PC-3 (cell line): ENCODE data around the gene TAS2R10. TPM values are rescaled to one million over a fixed set of nuclear protein-coding genes. Genes with fewer than 3 reads are reported as not detected.

ENCODE experiments used
- ATAC-seq: fragments of 200-7000 bp; cut with Tn5 transposase; 2 replicates; pipeline ENCODE4 v1.9.1; 2020; ENCODE audit warnings: mild to moderate bottlenecking, moderate library complexity
- BruUV-seq: library from RNA; stranded (reverse); fragments of 400-500 nt; replicated peaks from 2 replicates; lab custom pipeline; 2021; lab: Mats Ljungman, UMichigan
- CTCF ChIA-PET: fragments of 300-600 bp; sonication (Branson Sonifier 250); formaldehyde crosslinking; loops from one replicate; lab custom pipeline; 2022; ENCODE audit warnings: antibody characterized with exemption; lab: Charles Lee
- POLR2A ChIA-PET: fragments of 300-600 bp; sonication (Branson Sonifier 250); formaldehyde crosslinking; loops from one replicate; lab custom pipeline; 2022; ENCODE audit warnings: antibody characterized with exemption; ENCODE audit not compliant: unreplicated experiment; lab: Charles Lee
- DNase-seq: peaks from one replicate; pipeline ENCODE4 v3.0.0-alpha.2; 2015
- H2AFZ ChIP-seq: fragments of 300-600 bp; sonication (generic); 2 replicates; pipeline ENCODE4 v1.6.0; 2016; ENCODE audit warnings: antibody characterized with exemption, low read length
- H3F3A ChIP-seq: fragments of 300-600 bp; sonication (generic); one replicate; pipeline ENCODE4 v1.6.0; 2017; ENCODE audit warnings: antibody characterized with exemption, low read length, control low read depth, mild to moderate bottlenecking; ENCODE audit not compliant: unreplicated experiment
- H3K27ac ChIP-seq: fragments of 300-600 bp; sonication (generic); 2 replicates; pipeline ENCODE4 v1.5.1; 2016; ENCODE audit warnings: mild to moderate bottlenecking, low read length
- H3K27me3 ChIP-seq: fragments of 300-600 bp; sonication (generic); 2 replicates; pipeline ENCODE4 v1.6.1; 2016; ENCODE audit warnings: low read length, mixed read lengths
- H3K36me3 ChIP-seq: fragments of 300-600 bp; sonication (generic); 2 replicates; pipeline ENCODE4 v1.6.1; 2016; ENCODE audit warnings: low read depth, mixed run types, low read length, mixed read lengths
- H3K4me1 ChIP-seq: fragments of 300-600 bp; sonication (generic); 2 replicates; pipeline ENCODE4 v1.5.1; 2016; ENCODE audit warnings: low read length; ENCODE audit not compliant: insufficient read depth
- H3K4me2 ChIP-seq: fragments of 300-600 bp; sonication (generic); 2 replicates; pipeline ENCODE4 v1.6.0; 2016; ENCODE audit warnings: low read length
- H3K4me3 ChIP-seq: fragments of 300-600 bp; sonication (generic); 2 replicates; pipeline ENCODE4 v1.5.1; 2016; ENCODE audit warnings: mild to moderate bottlenecking, low read length, mixed read lengths
- H3K79me2 ChIP-seq: fragments of 300-600 bp; sonication (generic); 2 replicates; pipeline ENCODE4 v1.6.1; 2017; ENCODE audit warnings: low read length, mixed read lengths
- H3K9ac ChIP-seq: fragments of 300-600 bp; sonication (generic); 2 replicates; pipeline ENCODE4 v1.6.0; 2016; ENCODE audit warnings: mild to moderate bottlenecking, low read length
- H3K9me2 ChIP-seq: fragments of 300-600 bp; sonication (generic); replicated peaks from 2 replicates; pipeline ENCODE4 v1.6.1; 2016; ENCODE audit warnings: mixed run types, low read length, mixed read lengths
- H3K9me3 ChIP-seq: fragments of 300-600 bp; sonication (generic); 2 replicates; pipeline ENCODE4 v1.6.1; 2016; ENCODE audit warnings: low read length, mixed read lengths
- H4K20me1 ChIP-seq: fragments of 300-600 bp; sonication (generic); 2 replicates; pipeline ENCODE4 v1.6.1; 2016; ENCODE audit warnings: low read length, mixed read lengths
- CTCF ChIP-seq: fragments of 300-600 bp; sonication (generic); conservative IDR thresholded peaks from 2 replicates; pipeline ENCODE4 v1.5.1; 2017; ENCODE audit warnings: antibody characterized with exemption, low read depth, mild to moderate bottlenecking, low read length
- EZH2 ChIP-seq: fragments of 300-600 bp; sonication (generic); IDR thresholded peaks from one replicate; pipeline ENCODE4 v1.6.1; 2017; ENCODE audit warnings: antibody characterized with exemption, mild to moderate bottlenecking, low read length; ENCODE audit not compliant: unreplicated experiment
- EZH2phosphoT487 ChIP-seq: fragments of 300-600 bp; sonication (generic); IDR thresholded peaks from 2 replicates; pipeline ENCODE4 v1.6.1; 2018; ENCODE audit warnings: mild to moderate bottlenecking, antibody characterized with exemption, low read length, borderline replicate concordance
- intact Hi-C: fragments of 100-400 bp; cut with micrococcal nuclease; formaldehyde crosslinking; loops from 2 replicates; pipeline ENCODE4 v1.9.0; 2023
- total RNA-seq: library from RNA; depleted of rRNA; stranded (reverse); fragments of >200 nt; gene quantifications from 2 replicates; pipeline ENCODE4 v1.2.3, GENCODE V29; 2014

Gene TAS2R10
- total RNA-seq, 1 experiment from 2014 or later: 0.44 TPM

- intact Hi-C loops: no loop called here
- DNase-seq (no peak), ATAC-seq (no peak)
- H4K20me1 ChIP-seq: no peaks in the 10 kb centered on the region
- H3K79me2 ChIP-seq: no peaks in the 10 kb centered on the region
- H3K4me1 ChIP-seq: no peaks in the 10 kb centered on the region
- no peaks in the 10 kb centered on the region for H3K27me3 ChIP-seq
- no peak overlapping the region for H3K27ac ChIP-seq
- H3K9me3 ChIP-seq: no peaks in the 10 kb centered on the region
- TF ChIP-seq CTCF: no peak
- BruUV-seq: no TSS peak
- H3F3A ChIP-seq: no peaks in the 10 kb centered on the region
- no peaks in the 10 kb centered on the region for H3K36me3 ChIP-seq
- H2AFZ ChIP-seq: no peak overlapping the region
- H3K9me2 ChIP-seq: no peaks in the 10 kb centered on the region
- H3K9ac ChIP-seq: no peak overlapping the region
- ChIA-PET POLR2A (no interaction called here), CTCF (no interaction called here)
- no peak overlapping the region for H3K4me2 ChIP-seq
- no peak overlapping the region for H3K4me3 ChIP-seq
Observed at GRCh38 chr12:10811883-10812536, 14.1 kb downstream of the TAS2R10 start.

GRCh38 chr12:10810068-10810467 is 16.1 kb downstream of the TAS2R10 start, which contains the start of gene TAS2R9:
Gene TAS2R9 (minus strand): TSS chr12:10810168. CDS start chr12:10810075, 93 bp downstream.
- Histone ChIP-seq H3F3A (no peaks in the 10 kb centered on the region), H3K4me1 (no peaks in the 10 kb centered on the region), H3K27ac (no peak within 1 kb of the TSS), H2AFZ (no peak within 1 kb of the TSS), H3K4me3 (no peak within 1 kb of the TSS), H3K9ac (no peak within 1 kb of the TSS), H3K4me2 (no peak within 1 kb of the TSS), H3K27me3 (no peaks in the 10 kb centered on the region), H4K20me1 (no peaks in the 10 kb centered on the region), H3K36me3 (no peaks in the 10 kb centered on the region), H3K79me2 (no peaks in the 10 kb centered on the region), H3K9me2 (no peaks in the 10 kb centered on the region), H3K9me3 (no peaks in the 10 kb centered on the region)
- ChIA-PET POLR2A (no interaction called here), CTCF (no interaction called here)
- TF ChIP-seq EZH2 (no peak), CTCF (no peak), EZH2phosphoT487 (no peak)
- ATAC-seq: no peak
- no TSS peak for BruUV-seq
- DNase-seq: no peak
- intact Hi-C loops: no loop called here

DNA sequence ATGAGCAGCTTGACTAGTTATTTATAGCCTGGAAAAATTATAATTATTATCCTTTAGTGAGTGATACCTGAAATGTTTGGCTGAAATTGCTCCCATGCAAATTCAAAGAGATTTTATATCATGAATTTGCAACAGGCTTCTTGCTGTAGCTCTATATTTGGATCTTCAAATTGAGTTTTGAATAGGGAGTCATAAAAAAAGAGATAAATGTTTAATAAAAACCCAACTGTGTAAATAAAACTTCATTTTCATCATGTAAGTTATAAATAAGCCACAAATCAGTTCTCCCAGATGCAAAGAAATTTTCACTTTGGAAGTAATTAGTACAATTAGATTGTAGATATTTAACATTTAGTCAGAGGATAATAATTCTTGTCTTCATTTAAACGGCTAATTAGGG is 19.0 kb downstream of the TAS2R10 start, which contains the start of gene TAS2R8:
Gene TAS2R8, minus strand, starts transcription at position 101 of the 400 bp plus-strand sequence. CDS start 306 bp downstream, outside the sequence.
- H3K4me3 ChIP-seq: no peak within 1 kb of the TSS
- no TSS peak for BruUV-seq
- H3K27me3 ChIP-seq: no peaks in the 10 kb centered on the region
- no peaks in the 10 kb centered on the region for H4K20me1 ChIP-seq
- H3F3A ChIP-seq: no peaks in the 10 kb centered on the region
- ATAC-seq (no peak), DNase-seq (no peak)
- no peak within 1 kb of the TSS for H3K27ac ChIP-seq
- no peak within 1 kb of the TSS for H3K9ac ChIP-seq
- intact Hi-C loops: no loop called here
- H3K9me3 ChIP-seq: no peaks in the 10 kb centered on the region
- H3K4me2 ChIP-seq: no peak within 1 kb of the TSS
- H3K9me2 ChIP-seq: no peaks in the 10 kb centered on the region
- no peak within 1 kb of the TSS for H2AFZ ChIP-seq
- ChIA-PET POLR2A (no interaction called here), CTCF (no interaction called here)
- H3K36me3 ChIP-seq: no peaks in the 10 kb centered on the region
- no peaks in the 10 kb centered on the region for H3K4me1 ChIP-seq
- H3K79me2 ChIP-seq: no peaks in the 10 kb centered on the region
- no peak for TF ChIP-seq EZH2phosphoT487
- no peak for TF ChIP-seq EZH2
- TF ChIP-seq CTCF: no peak
